HUES6 (cell line): ENCODE data around the gene RLF.

Experiments
- H3K27ac ChIP-seq: 2 replicates; pipeline ENCODE4 v1.7.0; 2013; ENCODE audit warnings: low read depth, mild to moderate bottlenecking, low read length, inconsistent platforms
- H3K27me3 ChIP-seq: 2 replicates; pipeline ENCODE4 v1.6.1; 2013; ENCODE audit warnings: low read length; ENCODE audit not compliant: control insufficient read depth, insufficient read depth
- H3K36me3 ChIP-seq: 2 replicates; pipeline ENCODE4 v1.6.1; 2013; ENCODE audit warnings: low read length; ENCODE audit not compliant: control insufficient read depth, insufficient read depth
- H3K4me1 ChIP-seq: 2 replicates; pipeline ENCODE4 v1.6.1; 2013; ENCODE audit warnings: low read length; ENCODE audit not compliant: control insufficient read depth, insufficient read depth
- H3K4me3 ChIP-seq: 2 replicates; pipeline ENCODE4 v1.5.1; 2013; ENCODE audit warnings: low read depth, low read length
- H3K9ac ChIP-seq: one replicate; pipeline ENCODE4 v1.6.1; 2013; ENCODE audit warnings: mild to moderate bottlenecking, low read length
- H3K9me3 ChIP-seq: 2 replicates; pipeline ENCODE4 v1.6.1; 2013; ENCODE audit warnings: low read depth, low read length; ENCODE audit not compliant: control insufficient read depth, insufficient read depth

Gene RLF

GRCh38 chr1:40161125-40161887, at the start of gene RLF:
RLF (plus strand) TSS chr1:40161387; CDS start chr1:40161400, 13 bp downstream.
- Histone ChIP-seq H3K9me3 (no peaks in the 10 kb centered on the region), H3K4me1 (peaks cover 10% of the 10 kb centered on the region; the same call in 1 of the 2 replicates), H3K27ac (peak within 1 kb of the TSS; percentile 60; the same call in 1 of the 2 replicates), H3K27me3 (peaks cover 5% of the 10 kb centered on the region; the same call in 1 of the 2 replicates), H3K9ac (peak within 1 kb of the TSS; percentile 96), H3K4me3 (peak within 1 kb of the TSS; percentile 86), H3K36me3 (no peaks in the 10 kb centered on the region)

- Histone ChIP-seq H3K4me1 (no peaks in the 10 kb centered on the region), H3K27ac (no peak overlapping the region), H3K27me3 (peaks cover 8% of the 10 kb centered on the region; the same call in 1 of the 2 replicates), H3K4me3 (no peak overlapping the region), H3K9me3 (no peaks in the 10 kb centered on the region; the same call in 1 of the 2 replicates), H3K36me3 (no peaks in the 10 kb centered on the region), H3K9ac (no peak overlapping the region)
These were observed 46.8 kb upstream of the RLF start for GRCh38 chr1:40114400-40114799.

GRCh38 chr1:40120128-40120527, 41.1 kb upstream of the RLF start:
- no peaks in the 10 kb centered on the region for H3K4me1 ChIP-seq
- no peak overlapping the region for H3K9ac ChIP-seq
- peaks cover 13% of the 10 kb centered on the region; the same call in 1 of the 2 replicates for H3K27me3 ChIP-seq
- no peaks in the 10 kb centered on the region for H3K9me3 ChIP-seq
- H3K27ac ChIP-seq: no peak overlapping the region
- H3K4me3 ChIP-seq: no peak overlapping the region
- no peaks in the 10 kb centered on the region for H3K36me3 ChIP-seq

GRCh38 chr1:40122855-40123254, 38.3 kb upstream of the RLF start:
- Histone ChIP-seq H3K4me1 (no peaks in the 10 kb centered on the region), H3K27ac (no peak overlapping the region), H3K36me3 (no peaks in the 10 kb centered on the region), H3K9me3 (no peaks in the 10 kb centered on the region), H3K4me3 (no peak overlapping the region), H3K9ac (no peak overlapping the region), H3K27me3 (peaks cover 10% of the 10 kb centered on the region; the same call in 1 of the 2 replicates)

- Histone ChIP-seq H3K27ac (no peak overlapping the region), H3K4me1 (no peaks in the 10 kb centered on the region), H3K4me3 (no peak overlapping the region), H3K9me3 (no peaks in the 10 kb centered on the region), H3K9ac (no peak overlapping the region), H3K36me3 (no peaks in the 10 kb centered on the region), H3K27me3 (no peaks in the 10 kb centered on the region)
These were observed 30.3 kb upstream of the RLF start for GRCh38 chr1:40130892-40131291.

GRCh38 chr1:40132383-40133311, 28.5 kb upstream of the RLF start:
- H3K27ac ChIP-seq: no peak overlapping the region
- no peaks in the 10 kb centered on the region for H3K27me3 ChIP-seq
- H3K9ac ChIP-seq: no peak overlapping the region
- H3K4me3 ChIP-seq: no peak overlapping the region
- no peaks in the 10 kb centered on the region for H3K4me1 ChIP-seq
- H3K9me3 ChIP-seq: no peaks in the 10 kb centered on the region
- no peaks in the 10 kb centered on the region for H3K36me3 ChIP-seq

GRCh38 chr1:40133312-40133665, 27.9 kb upstream of the RLF start:
- no peak overlapping the region for H3K9ac ChIP-seq
- H3K4me1 ChIP-seq: no peaks in the 10 kb centered on the region
- H3K9me3 ChIP-seq: no peaks in the 10 kb centered on the region
- no peaks in the 10 kb centered on the region for H3K27me3 ChIP-seq
- no peak overlapping the region for H3K4me3 ChIP-seq
- H3K27ac ChIP-seq: no peak overlapping the region
- H3K36me3 ChIP-seq: no peaks in the 10 kb centered on the region

- H3K9me3 ChIP-seq: no peaks in the 10 kb centered on the region
- H3K4me3 ChIP-seq: no peak overlapping the region
- no peaks in the 10 kb centered on the region for H3K4me1 ChIP-seq
- H3K9ac ChIP-seq: no peak overlapping the region
- no peak overlapping the region for H3K27ac ChIP-seq
- H3K27me3 ChIP-seq: no peaks in the 10 kb centered on the region
- H3K36me3 ChIP-seq: no peaks in the 10 kb centered on the region
These were observed 27.3 kb upstream of the RLF start for GRCh38 chr1:40133839-40134238.

- Histone ChIP-seq H3K9ac (no peak overlapping the region), H3K36me3 (no peaks in the 10 kb centered on the region), H3K4me1 (peaks cover 10% of the 10 kb centered on the region; the same call in 1 of the 2 replicates), H3K27me3 (peaks cover 13% of the 10 kb centered on the region), H3K9me3 (no peaks in the 10 kb centered on the region), H3K4me3 (no peak overlapping the region), H3K27ac (no peak overlapping the region)
These were observed 20.8 kb upstream of the RLF start for GRCh38 chr1:40140211-40140973.

GRCh38 chr1:40141878-40142535, 19.2 kb upstream of the RLF start:
- Histone ChIP-seq H3K9ac (no peak overlapping the region), H3K27ac (no peak overlapping the region), H3K4me3 (no peak overlapping the region), H3K36me3 (no peaks in the 10 kb centered on the region), H3K9me3 (no peaks in the 10 kb centered on the region), H3K4me1 (peaks cover 10% of the 10 kb centered on the region; the same call in 1 of the 2 replicates), H3K27me3 (peaks cover 28% of the 10 kb centered on the region)
